Activated CD4-positive, alpha-beta memory T cell treated with anti-CD3 and anti-CD28 coated beads, Interleukin-2, amount 10 ng/mL, durations not matched to agents 7 days and 5 days (primary cell): Measurements from ENCODE around the gene PBXIP1. TPM values are rescaled to one million over a fixed set of nuclear protein-coding genes. Genes with fewer than 3 reads are reported as not detected.

Experiments used
- CTCF ChIA-PET: fragments of 350-600 bp; sonication (Branson Sonifier 250); formaldehyde crosslinking; loops from one replicate; lab custom pipeline; 2021; ENCODE audit warnings: antibody characterized with exemption, inconsistent platforms; lab: Charles Lee
- POLR2A ChIA-PET: fragments of 350-600 bp; sonication (Branson Sonifier 250); formaldehyde crosslinking; loops from one replicate; lab custom pipeline; 2021; ENCODE audit warnings: antibody characterized with exemption; lab: Charles Lee
- DNase-seq: peaks from one replicate; pipeline ENCODE4 v3.0.0-alpha.2; 2020
- H3K27ac Mint-ChIP-seq: one replicate; pipeline ENCODE4 v1.8.0; 2021; ENCODE audit warnings: mild to moderate bottlenecking, mixed read lengths
- H3K27me3 Mint-ChIP-seq: one replicate; pipeline ENCODE4 v1.8.0; 2021; ENCODE audit warnings: mixed read lengths
- H3K36me3 Mint-ChIP-seq: one replicate; pipeline ENCODE4 v1.8.0; 2021; ENCODE audit warnings: low read depth, mixed read lengths
- H3K4me1 Mint-ChIP-seq: one replicate; pipeline ENCODE4 v1.8.0; 2021; ENCODE audit warnings: mixed read lengths
- H3K4me3 Mint-ChIP-seq: one replicate; pipeline ENCODE4 v1.8.0; 2021; ENCODE audit warnings: mild to moderate bottlenecking, mixed read lengths
- H3K9me3 Mint-ChIP-seq: one replicate; pipeline ENCODE4 v1.8.0; 2021; ENCODE audit warnings: mixed read lengths
- total RNA-seq, 2 experiments: library from RNA; stranded (reverse); gene quantifications; one replicate each; pipeline ENCODE4 v1.2.3, GENCODE V29; 2021

Gene PBXIP1
- total RNA-seq, 2 experiments from 2014 or later, result 169 TPM

DNA sequence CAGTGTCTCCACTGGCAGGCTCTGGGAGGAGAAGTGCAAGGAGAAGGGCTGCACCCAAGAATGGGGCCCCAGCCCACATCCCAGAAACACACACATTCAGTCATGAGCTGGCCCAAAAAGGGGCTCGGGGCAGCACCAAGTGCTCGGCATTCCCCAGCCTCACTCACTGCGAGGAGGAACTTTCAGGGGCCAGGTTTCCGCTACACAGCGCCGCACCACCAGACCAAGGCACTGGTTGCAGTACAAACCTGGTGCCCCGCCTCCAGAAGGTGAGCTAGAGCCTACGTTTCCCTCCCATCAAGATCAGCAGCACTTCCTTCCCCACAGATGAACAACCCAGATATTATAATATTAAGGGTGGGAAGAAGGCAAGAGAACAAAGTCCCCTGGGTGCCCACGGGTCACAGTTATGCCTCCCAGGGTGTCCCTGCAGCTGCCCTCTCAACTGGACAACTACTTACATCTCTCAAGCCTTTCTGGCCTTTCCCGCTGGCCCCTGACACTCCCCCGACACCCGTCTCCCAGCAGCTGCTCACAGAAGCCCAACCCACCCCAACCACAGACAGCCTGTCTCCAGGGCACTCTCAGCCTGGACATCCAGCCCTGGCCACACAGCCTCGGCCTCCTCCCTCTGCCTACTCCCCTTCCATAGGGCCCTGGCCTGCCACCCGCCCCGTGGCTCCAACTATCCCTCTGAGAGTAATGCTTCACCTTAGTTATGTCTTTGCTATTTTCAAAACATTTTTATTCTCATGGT lies 3.8 kb downstream of the PBXIP1 start:
- Mint-ChIP-seq H3K27me3 (no peaks in the 10 kb centered on the region), H3K4me3 (peak overlapping the region; percentile 96), H3K9me3 (no peaks in the 10 kb centered on the region), H3K27ac (peak overlapping the region; percentile 97), H3K36me3 (peaks cover 60% of the 10 kb centered on the region), H3K4me1 (peaks cover 73% of the 10 kb centered on the region)
- ChIA-PET CTCF (interaction anchor here (0.7 to 1.7 kb wide), 9 partner anchors 15 to 393 kb away, joined by 3 to 10 read pairs (median 4); partner anchors contain the start of genes CKS1B, FLAD1 and PMVK), POLR2A (interaction anchor here (0.9 to 3.5 kb wide), 9 partner anchors 9 to 343 kb away, joined by 3 to 21 read pairs (median 4); partner anchors contain the start of genes CKS1B, FLAD1 and PYGO2)
- peak; percentile 69 for DNase-seq

GRCh38 chr1:154948079-154948478 lies 7.8 kb downstream of the PBXIP1 start:
- no peak for DNase-seq
- CTCF ChIA-PET, result no interaction called here
- no peaks in the 10 kb centered on the region for H3K9me3 Mint-ChIP-seq
- no peak overlapping the region for H3K4me3 Mint-ChIP-seq
- no peaks in the 10 kb centered on the region for H3K27me3 Mint-ChIP-seq
- H3K27ac Mint-ChIP-seq, result no peak overlapping the region
- H3K36me3 Mint-ChIP-seq, result peaks cover 59% of the 10 kb centered on the region
- peaks cover 59% of the 10 kb centered on the region for H3K4me1 Mint-ChIP-seq
- POLR2A ChIA-PET, result interaction anchor here (1.3 to 1.5 kb wide), 3 partner anchors 10 to 25 kb away, joined by 3 to 4 read pairs (median 3); partner anchors contain the start of gene PMVK

GRCh38 chr1:154945962-154946850 lies 9.7 kb downstream of the PBXIP1 start:
- ChIA-PET CTCF (interaction anchor here (0.5 to 1.2 kb wide), 6 partner anchors 10 to 387 kb away, joined by 3 read pairs; partner anchors contain the start of gene PBXIP1), POLR2A (interaction anchor here (1.1 to 2.6 kb wide), 6 partner anchors 9 to 104 kb away, joined by 3 to 17 read pairs (median 4); partner anchors contain the start of genes CKS1B and PMVK)
- H3K4me3 Mint-ChIP-seq, result no peak overlapping the region
- no peaks in the 10 kb centered on the region for H3K9me3 Mint-ChIP-seq
- no peaks in the 10 kb centered on the region for H3K27me3 Mint-ChIP-seq
- H3K4me1 Mint-ChIP-seq, result peaks cover 59% of the 10 kb centered on the region
- DNase-seq, result no peak
- H3K36me3 Mint-ChIP-seq, result peaks cover 43% of the 10 kb centered on the region
- no peak overlapping the region for H3K27ac Mint-ChIP-seq

DNA sequence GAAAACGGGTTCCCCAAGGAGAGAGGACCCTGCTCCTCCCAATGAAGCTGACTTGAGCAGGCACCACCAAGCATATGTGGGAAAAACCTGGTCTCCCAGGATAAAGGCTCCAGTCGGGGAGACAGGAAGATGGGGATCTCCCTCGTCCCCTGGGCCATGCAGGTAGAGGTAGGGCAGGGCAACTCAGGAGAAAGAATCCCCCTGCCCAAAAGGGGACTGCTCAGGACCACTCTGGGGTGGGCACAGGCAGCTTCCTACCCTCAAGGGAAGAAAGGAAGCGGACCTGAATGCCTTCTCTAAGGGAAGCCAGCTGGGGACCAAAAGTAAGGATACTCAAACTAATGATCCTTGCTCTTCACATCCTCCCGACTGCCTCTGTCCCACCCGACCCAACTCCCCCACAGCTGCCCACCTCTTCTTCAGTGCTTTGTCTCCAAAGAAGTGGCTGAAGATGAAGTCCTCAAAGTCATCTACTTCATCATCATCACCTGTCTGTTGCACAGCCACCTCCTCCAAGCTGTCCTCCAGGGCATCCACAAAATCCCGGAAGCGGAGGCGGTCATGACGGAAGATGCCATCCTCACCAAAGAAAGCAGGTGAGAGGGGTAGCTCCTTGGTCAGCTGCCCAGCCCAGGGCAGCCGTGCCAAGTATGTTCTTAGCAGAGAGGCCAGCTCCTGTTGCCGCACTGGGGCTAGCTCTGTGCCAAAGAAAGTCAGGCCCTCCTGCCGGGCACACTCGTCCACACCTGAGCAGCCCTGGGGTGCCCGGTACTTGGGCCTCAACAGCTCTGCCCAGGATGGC lies 10.5 kb downstream of the PBXIP1 start:
- H3K27me3 Mint-ChIP-seq, result no peaks in the 10 kb centered on the region
- ChIA-PET CTCF (interaction anchor here (0.8 to 1.4 kb wide), 5 partner anchors 10 to 386 kb away, joined by 3 to 4 read pairs (median 3); partner anchors contain the start of genes PBXIP1 and SHC1), POLR2A (interaction anchor here (1.1 to 2.6 kb wide), 6 partner anchors 9 to 105 kb away, joined by 3 to 17 read pairs (median 4); partner anchors contain the start of genes CKS1B and PMVK)
- H3K36me3 Mint-ChIP-seq, result peaks cover 41% of the 10 kb centered on the region
- no peaks in the 10 kb centered on the region for H3K9me3 Mint-ChIP-seq
- no peak for DNase-seq
- H3K4me3 Mint-ChIP-seq, result no peak overlapping the region
- H3K27ac Mint-ChIP-seq, result no peak overlapping the region
- peaks cover 59% of the 10 kb centered on the region for H3K4me1 Mint-ChIP-seq

DNA sequence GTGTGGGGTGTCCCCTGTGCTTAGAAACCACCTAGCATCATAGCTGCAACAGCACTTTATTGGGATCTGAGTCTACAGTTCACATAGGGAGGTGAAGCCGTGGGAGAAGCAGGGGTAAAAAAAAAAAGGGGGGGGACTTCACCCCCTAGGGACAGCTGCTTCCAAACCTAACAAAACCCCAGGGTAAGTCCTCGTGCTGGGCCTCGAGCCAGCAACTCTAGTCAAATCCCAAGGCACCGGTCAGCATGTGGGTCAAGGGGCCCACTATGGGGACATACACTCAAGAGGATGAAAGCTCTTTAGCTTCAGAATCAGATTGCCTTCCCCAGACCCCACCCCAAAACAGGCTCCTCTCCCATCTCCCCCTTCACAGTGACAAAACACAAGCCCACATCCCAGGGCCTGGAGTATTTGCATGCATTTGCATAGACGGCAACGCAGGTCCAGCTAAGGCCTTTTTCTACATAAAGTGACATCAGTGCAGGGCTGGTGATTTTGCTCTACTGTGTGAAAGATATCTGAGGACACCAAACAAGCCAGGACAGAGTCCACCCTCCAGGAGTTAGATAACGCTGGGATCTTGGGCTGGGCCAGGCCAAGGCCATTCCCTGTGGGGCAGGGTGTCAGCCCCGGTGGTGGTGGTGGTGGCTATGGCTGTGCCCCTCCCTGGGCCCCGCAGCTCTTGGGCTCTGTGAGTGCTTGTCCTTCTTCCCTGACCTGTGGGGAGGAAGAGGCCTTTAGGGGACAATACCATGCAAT lies 11.3 kb downstream of the PBXIP1 start:
- no peaks in the 10 kb centered on the region for H3K9me3 Mint-ChIP-seq
- ChIA-PET POLR2A (interaction anchor here (0.8 to 2.6 kb wide), 5 partner anchors 8 to 320 kb away, joined by 3 to 17 read pairs (median 4); partner anchors contain the start of gene PMVK), CTCF (interaction anchor here (0.6 to 1.7 kb wide), 14 partner anchors 9 to 465 kb away, joined by 3 to 11 read pairs (median 3); partner anchors contain the start of gene SHC1)
- DNase-seq, result no peak
- no peak overlapping the region for H3K4me3 Mint-ChIP-seq
- H3K4me1 Mint-ChIP-seq, result peaks cover 62% of the 10 kb centered on the region
- H3K27me3 Mint-ChIP-seq, result no peaks in the 10 kb centered on the region
- peak overlapping the region; percentile 96 for H3K27ac Mint-ChIP-seq
- peaks cover 39% of the 10 kb centered on the region for H3K36me3 Mint-ChIP-seq

DNA sequence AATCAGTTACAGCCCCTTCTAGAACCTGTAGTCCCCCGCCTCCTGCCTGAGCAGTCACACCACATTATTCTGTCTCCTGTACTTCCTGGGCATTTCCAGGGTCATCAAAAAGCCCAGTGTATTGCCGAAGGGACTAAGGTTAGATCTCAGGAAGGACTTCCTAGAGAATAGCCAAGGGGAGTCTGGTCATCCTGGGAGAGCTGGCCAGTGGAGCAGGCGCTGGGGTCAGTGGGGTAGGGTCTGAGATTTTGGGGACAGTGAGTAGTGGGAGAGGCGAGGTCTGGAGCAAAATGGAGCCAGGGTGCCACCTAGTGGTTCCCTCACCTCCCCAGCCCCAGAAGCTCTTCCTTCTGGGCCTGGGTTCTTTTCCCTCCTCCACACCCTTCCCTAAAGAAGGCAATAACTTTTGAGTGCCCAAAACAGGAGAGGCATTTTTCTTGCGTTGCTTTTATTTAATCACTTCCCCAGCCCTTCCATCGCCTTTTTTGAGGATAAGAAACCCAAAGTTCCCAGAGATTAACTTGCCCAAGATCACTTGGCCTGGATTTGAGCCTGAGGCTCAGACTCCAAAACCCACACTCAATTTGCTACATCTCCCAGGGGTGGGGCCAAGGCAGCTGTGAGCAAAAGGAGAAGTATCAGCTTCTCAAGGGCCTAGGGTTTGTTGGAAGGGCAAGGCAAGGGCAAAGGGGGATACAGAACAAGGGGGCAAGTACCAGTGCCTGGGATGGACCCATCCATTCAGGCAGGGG lies 12.1 kb downstream of the PBXIP1 start:
- Mint-ChIP-seq H3K27me3 (no peaks in the 10 kb centered on the region), H3K36me3 (peaks cover 34% of the 10 kb centered on the region), H3K9me3 (no peaks in the 10 kb centered on the region), H3K27ac (peak overlapping the region; percentile 96), H3K4me3 (peak overlapping the region; percentile 63), H3K4me1 (peaks cover 67% of the 10 kb centered on the region)
- peak; percentile 53 for DNase-seq
- ChIA-PET POLR2A (interaction anchor here (0.8 to 1.4 kb wide), 3 partner anchors 7 to 320 kb away, joined by 3 to 4 read pairs (median 3); partner anchors contain the start of gene PMVK), CTCF (interaction anchor here (0.7 to 1.7 kb wide), 12 partner anchors 16 to 512 kb away, joined by 3 to 11 read pairs (median 4); partner anchors contain the start of gene SHC1)

DNA sequence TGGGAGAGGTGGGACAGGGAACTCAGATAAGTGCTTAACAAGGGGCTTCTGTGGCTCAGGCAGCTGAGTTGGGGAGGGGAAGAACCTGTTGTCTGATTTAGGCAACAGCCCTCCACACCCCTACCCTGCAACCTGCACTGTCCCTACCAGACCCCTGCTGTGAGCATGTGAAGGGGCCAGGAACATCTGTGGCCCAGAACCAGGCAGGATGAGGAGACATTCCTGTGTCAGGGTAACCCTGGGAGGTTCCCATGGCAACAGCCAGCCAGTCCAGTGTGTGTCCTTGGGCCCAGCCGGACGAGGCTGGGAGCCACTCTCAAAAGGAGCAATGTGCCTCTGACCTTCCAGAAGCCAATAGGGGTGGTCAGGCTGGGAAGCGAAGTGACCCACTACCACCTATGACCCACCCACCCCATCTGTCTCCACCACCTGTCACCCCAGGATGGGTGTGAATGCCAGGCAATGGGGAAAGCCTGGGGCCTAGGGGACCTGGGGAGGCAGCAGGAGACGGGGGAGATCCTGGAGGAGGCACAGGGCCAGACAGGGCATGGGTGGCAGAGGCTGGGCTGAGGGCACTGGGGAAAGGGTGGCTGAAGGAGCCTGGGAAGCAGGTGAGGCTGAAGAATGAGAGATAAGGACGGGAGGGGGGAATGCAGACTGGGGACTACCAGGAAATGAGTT lies 14.4 kb downstream of the PBXIP1 start:
- no peaks in the 10 kb centered on the region for H3K9me3 Mint-ChIP-seq
- POLR2A ChIA-PET, result interaction anchor here (0.9 to 1.6 kb wide), 7 partner anchors 15 to 760 kb away, joined by 3 to 7 read pairs (median 3); partner anchors contain the start of genes CKS1B, FLAD1 and SHC1
- H3K27me3 Mint-ChIP-seq, result no peaks in the 10 kb centered on the region
- CTCF ChIA-PET, result interaction anchor here (0.8 to 1.0 kb wide), 2 partner anchors 20 to 57 kb away, joined by 3 read pairs; partner anchors contain the start of gene PYGO2
- DNase-seq, result no peak
- H3K36me3 Mint-ChIP-seq, result peaks cover 21% of the 10 kb centered on the region
- H3K27ac Mint-ChIP-seq, result peak overlapping the region; percentile 96
- peak overlapping the region; percentile 63 for H3K4me3 Mint-ChIP-seq
- peaks cover 77% of the 10 kb centered on the region for H3K4me1 Mint-ChIP-seq

GRCh38 chr1:154940651-154941194 lies 15.2 kb downstream of the PBXIP1 start:
- Mint-ChIP-seq H3K36me3 (peaks cover 18% of the 10 kb centered on the region), H3K4me3 (no peak overlapping the region), H3K27ac (peak overlapping the region; percentile 96), H3K27me3 (no peaks in the 10 kb centered on the region), H3K9me3 (no peaks in the 10 kb centered on the region), H3K4me1 (peaks cover 76% of the 10 kb centered on the region)
- POLR2A ChIA-PET, result interaction anchor here (0.9 to 1.6 kb wide), 8 partner anchors 15 to 759 kb away, joined by 3 to 7 read pairs (median 3); partner anchors contain the start of genes CKS1B, FLAD1 and SHC1
- DNase-seq, result peak; percentile 39
- CTCF ChIA-PET, result interaction anchor here (0.8 to 1.0 kb wide), 2 partner anchors 20 to 58 kb away, joined by 3 read pairs; partner anchors contain the start of gene PYGO2

- CTCF ChIA-PET, result interaction anchor here (0.5 to 1.0 kb wide), 3 partner anchors 21 to 145 kb away, joined by 3 to 4 read pairs (median 4); partner anchors contain the start of gene PYGO2
- Mint-ChIP-seq H3K4me1 (peaks cover 81% of the 10 kb centered on the region), H3K9me3 (no peaks in the 10 kb centered on the region), H3K36me3 (peaks cover 16% of the 10 kb centered on the region), H3K27ac (peak overlapping the region; percentile 96), H3K4me3 (no peak overlapping the region), H3K27me3 (no peaks in the 10 kb centered on the region)
- DNase-seq, result no peak
- POLR2A ChIA-PET, result interaction anchor here (0.9 to 1.6 kb wide), 7 partner anchors 14 to 758 kb away, joined by 3 to 7 read pairs (median 3); partner anchors contain the start of genes CKS1B, FLAD1 and SHC1
These were observed 15.7 kb downstream of the PBXIP1 start for GRCh38 chr1:154940213-154940560.
